ENCODE results near the gene ORAI3. TPM values are rescaled to one million over a fixed set of nuclear protein-coding genes. Genes with fewer than 3 reads are reported as not detected.

Gene ORAI3
- total RNA-seq, 1 experiment from 2014 or later, result 5.7 TPM

- Histone ChIP-seq H3K9ac (ENCODE audit: low read length) (no peak overlapping the region), H3K9me3 (ENCODE audit: low read length) (no peaks in the 10 kb centered on the region), H3K79me2 (ENCODE audit: low read length) (no peaks in the 10 kb centered on the region), H3K27me3 (ENCODE audit: low read length) (no peaks in the 10 kb centered on the region), H3F3A (ENCODE audit: low read length, unreplicated experiment) (no peaks in the 10 kb centered on the region), H3K4me1 (ENCODE audit: insufficient read depth, low read length) (peaks cover 7% of the 10 kb centered on the region; the same call in 1 of the 2 replicates), H3K4me3 (ENCODE audit: low read length) (no peak overlapping the region), H3K9me2 (replicated peaks; ENCODE audit: low read length) (no peaks in the 10 kb centered on the region), H2AFZ (ENCODE audit: low read length) (no peak overlapping the region), H3K4me2 (ENCODE audit: low read length) (no peak overlapping the region), H3K27ac (ENCODE audit: low read length) (no peak overlapping the region), H3K36me3 (ENCODE audit: low read depth, low read length) (no peaks in the 10 kb centered on the region), H4K20me1 (ENCODE audit: low read length) (no peaks in the 10 kb centered on the region)
- TF ChIP-seq EZH2 (IDR thresholded peaks at IDR 0.05; ENCODE audit: low read length, unreplicated experiment), result no peak
- TF ChIP-seq EZH2phosphoT487 (IDR thresholded peaks at IDR 0.05; ENCODE audit: borderline replicate concordance, low read length), result no peak
- no peak for TF ChIP-seq CTCF (conservative IDR thresholded peaks at IDR 0.05; ENCODE audit: low read depth, low read length)
- intact Hi-C loops (cut with micrococcal nuclease), result no loop called here
- BruUV-seq (replicated peaks), result no TSS peak
- ChIA-PET CTCF (interaction anchor here (1.6 to 1.8 kb wide), 2 partner anchors 88 to 156 kb away, joined by 5 to 11 read pairs; partner anchors contain the start of genes ZNF646 and ZNF668), POLR2A (ENCODE audit: unreplicated experiment) (no interaction called here)
- ATAC-seq, result no peak
- no peak for DNase-seq
These were observed 37.5 kb downstream of the ORAI3 start for GRCh38 chr16:30986129-30986991.

DNA sequence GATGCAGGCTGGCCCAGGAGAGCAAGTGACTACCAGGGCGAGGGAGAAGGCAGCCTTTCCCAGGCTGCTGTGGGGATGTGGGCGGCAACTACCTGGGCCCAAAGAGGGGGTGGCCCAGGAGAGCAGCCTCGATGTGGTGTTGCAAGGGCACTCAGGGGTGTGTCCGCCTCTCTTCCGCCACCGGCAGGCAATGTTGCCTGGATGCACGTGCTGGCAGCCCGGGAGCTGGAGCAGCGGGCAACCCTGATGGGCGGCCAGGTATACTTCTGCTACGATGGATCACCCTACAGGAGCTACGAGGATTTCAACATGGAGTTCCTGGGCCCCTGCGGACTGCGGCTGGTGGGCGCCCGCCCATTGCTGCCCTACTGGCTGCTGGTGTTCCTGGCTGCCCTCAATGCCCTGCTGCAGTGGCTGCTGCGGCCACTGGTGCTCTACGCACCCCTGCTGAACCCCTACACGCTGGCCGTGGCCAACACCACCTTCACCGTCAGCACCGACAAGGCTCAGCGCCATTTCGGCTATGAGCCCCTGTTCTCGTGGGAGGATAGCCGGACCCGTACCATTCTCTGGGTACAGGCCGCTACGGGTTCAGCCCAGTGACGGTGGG, 38.8 kb downstream of the ORAI3 start:
- CTCF ChIA-PET, result no interaction called here
- no TSS peak for BruUV-seq (replicated peaks)
- POLR2A ChIA-PET (ENCODE audit: unreplicated experiment), result no interaction called here

More for the DNA sequence above, 38.8 kb downstream of the ORAI3 start:
- no peak for ATAC-seq
- Histone ChIP-seq H3K27me3 (ENCODE audit: low read length) (no peaks in the 10 kb centered on the region), H3K4me3 (ENCODE audit: low read length) (no peak overlapping the region), H3K27ac (ENCODE audit: low read length) (no peak overlapping the region), H3K4me2 (ENCODE audit: low read length) (no peak overlapping the region), H3K9me2 (replicated peaks; ENCODE audit: low read length) (no peaks in the 10 kb centered on the region), H4K20me1 (ENCODE audit: low read length) (no peaks in the 10 kb centered on the region), H3K4me1 (ENCODE audit: insufficient read depth, low read length) (peaks cover 7% of the 10 kb centered on the region; the same call in 1 of the 2 replicates), H3F3A (ENCODE audit: low read length, unreplicated experiment) (no peaks in the 10 kb centered on the region), H3K9ac (ENCODE audit: low read length) (no peak overlapping the region), H2AFZ (ENCODE audit: low read length) (no peak overlapping the region), H3K9me3 (ENCODE audit: low read length) (no peaks in the 10 kb centered on the region), H3K79me2 (ENCODE audit: low read length) (no peaks in the 10 kb centered on the region), H3K36me3 (ENCODE audit: low read depth, low read length) (no peaks in the 10 kb centered on the region)
- no peak for DNase-seq
- intact Hi-C loops (cut with micrococcal nuclease), result no loop called here
- no peak for TF ChIP-seq CTCF (conservative IDR thresholded peaks at IDR 0.05; ENCODE audit: low read depth, low read length)
- no peak for TF ChIP-seq EZH2phosphoT487 (IDR thresholded peaks at IDR 0.05; ENCODE audit: borderline replicate concordance, low read length)
- TF ChIP-seq EZH2 (IDR thresholded peaks at IDR 0.05; ENCODE audit: low read length, unreplicated experiment), result no peak
